ENCODE data around the gene CCDC40. TPM values are rescaled to one million over a fixed set of nuclear protein-coding genes. Genes with fewer than 3 reads are reported as not detected.
A peak's percentile ranks its signal among the peaks of the same experiment; 100 is the strongest.

The CCDC40 gene
- total RNA-seq, 1 experiment from 2014 or later, result 7.5 TPM

GRCh38 chr17:80145076-80146075 is 108.9 kb downstream of the CCDC40 start:
- TF ChIP-seq CTCF (conservative IDR thresholded peaks at IDR 0.05; ENCODE audit: low read depth, low read length), result no peak
- Histone ChIP-seq H3K27ac (ENCODE audit: low read length) (no peak overlapping the region), H3K4me2 (ENCODE audit: low read length) (peak overlapping the region; percentile 97), H2AFZ (ENCODE audit: low read length) (no peak overlapping the region), H4K20me1 (ENCODE audit: low read length) (peaks cover 46% of the 10 kb centered on the region), H3K36me3 (ENCODE audit: low read depth, low read length) (peaks cover 37% of the 10 kb centered on the region), H3K9me2 (replicated peaks; ENCODE audit: low read length) (no peaks in the 10 kb centered on the region), H3K9ac (ENCODE audit: low read length) (peak overlapping the region; percentile 98), H3K4me1 (ENCODE audit: insufficient read depth, low read length) (peaks cover 12% of the 10 kb centered on the region), H3K9me3 (ENCODE audit: low read length) (no peaks in the 10 kb centered on the region), H3F3A (ENCODE audit: low read length, unreplicated experiment) (no peaks in the 10 kb centered on the region), H3K27me3 (ENCODE audit: low read length) (no peaks in the 10 kb centered on the region), H3K4me3 (ENCODE audit: low read length) (peak overlapping the region; percentile 91), H3K79me2 (ENCODE audit: low read length) (peaks cover 82% of the 10 kb centered on the region)
- CTCF ChIA-PET, result interaction anchor here (0.9 to 1.0 kb wide), 2 partner anchors 44 to 50 kb away, joined by 4 to 7 read pairs; partner anchors contain the start of gene GAA
- no peak for ATAC-seq
- TSS peak; percentile 47 for BruUV-seq (replicated peaks)
- POLR2A ChIA-PET (ENCODE audit: unreplicated experiment), result interaction anchor here (0.7 to 1.1 kb wide), 2 partner anchors 44 to 314 kb away, joined by 4 to 6 read pairs; partner anchors contain the start of gene GAA
- intact Hi-C loops (cut with micrococcal nuclease), result loop anchor here (2.0 kb wide), 1 partner anchor 45 kb away; the partner anchor contains the start of gene GAA
- peak; percentile 28 for DNase-seq

- H3F3A ChIP-seq (ENCODE audit: low read length, unreplicated experiment), result no peaks in the 10 kb centered on the region
- no TSS peak for BruUV-seq (replicated peaks)
- POLR2A ChIA-PET (ENCODE audit: unreplicated experiment), result interaction anchor here (0.7 to 1.1 kb wide), 2 partner anchors 45 to 315 kb away, joined by 4 to 6 read pairs; partner anchors contain the start of gene GAA
- CTCF ChIA-PET, result interaction anchor here (0.9 to 1.0 kb wide), 2 partner anchors 45 to 49 kb away, joined by 4 to 7 read pairs; partner anchors contain the start of gene GAA
- H4K20me1 ChIP-seq (ENCODE audit: low read length), result peaks cover 44% of the 10 kb centered on the region
- DNase-seq, result peak; percentile 20
- peak overlapping the region; percentile 98 for H3K9ac ChIP-seq (ENCODE audit: low read length)
- TF ChIP-seq EZH2 (IDR thresholded peaks at IDR 0.05; ENCODE audit: low read length, unreplicated experiment) (no peak), EZH2phosphoT487 (IDR thresholded peaks at IDR 0.05; ENCODE audit: borderline replicate concordance, low read length) (no peak), CTCF (conservative IDR thresholded peaks at IDR 0.05; ENCODE audit: low read depth, low read length) (no peak)
- H3K27me3 ChIP-seq (ENCODE audit: low read length), result no peaks in the 10 kb centered on the region
- H3K27ac ChIP-seq (ENCODE audit: low read length), result no peak overlapping the region
- peaks cover 12% of the 10 kb centered on the region for H3K4me1 ChIP-seq (ENCODE audit: insufficient read depth, low read length)
- intact Hi-C loops (cut with micrococcal nuclease), result loop anchor here (1.0 to 2.0 kb wide), 3 partner anchors 46 to 107 kb away; partner anchors contain the start of genes GAA, SGSH and SLC26A11
- no peaks in the 10 kb centered on the region for H3K9me3 ChIP-seq (ENCODE audit: low read length)
- H3K4me3 ChIP-seq (ENCODE audit: low read length), result peak overlapping the region; percentile 91
- peak; percentile 1; the same call in 1 of the 2 replicates for ATAC-seq
- H3K9me2 ChIP-seq (replicated peaks; ENCODE audit: low read length), result no peaks in the 10 kb centered on the region
- H2AFZ ChIP-seq (ENCODE audit: low read length), result peak overlapping the region; percentile 1; the same call in 1 of the 2 replicates
- peak overlapping the region; percentile 97 for H3K4me2 ChIP-seq (ENCODE audit: low read length)
- peaks cover 28% of the 10 kb centered on the region for H3K36me3 ChIP-seq (ENCODE audit: low read depth, low read length)
- peaks cover 78% of the 10 kb centered on the region for H3K79me2 ChIP-seq (ENCODE audit: low read length)
Observed at GRCh38 chr17:80146121-80147034, 109.9 kb downstream of the CCDC40 start.
